CD8-positive, alpha-beta memory T cell (primary cell): ENCODE results near the gene EPHB3. TPM values are rescaled to one million over a fixed set of nuclear protein-coding genes. Genes with fewer than 3 reads are reported as not detected.
A peak's percentile ranks its signal among the peaks of the same experiment; 100 is the strongest.

Source experiments
- CTCF ChIA-PET: fragments of 350-600 bp; sonication (Branson Sonifier 250); formaldehyde crosslinking; loops from one replicate; lab custom pipeline; 2021; ENCODE audit warnings: antibody characterized with exemption; lab: Charles Lee
- POLR2A ChIA-PET: fragments of 350-600 bp; sonication (Branson Sonifier 250); formaldehyde crosslinking; loops from one replicate; lab custom pipeline; 2021; ENCODE audit warnings: antibody characterized with exemption; lab: Charles Lee
- DNase-seq, 5 donors: peaks; one replicate each; pipeline versions ENCODE4 v3.0.0 to v3.0.0-alpha.2; 2020 to 2022; ENCODE audit warnings: mixed read lengths in 1 of 5
- H3K27ac ChIP-seq: one replicate; pipeline ENCODE4 v1.7.0; 2013; ENCODE audit warnings: low read depth, mild to moderate bottlenecking, low read length, moderate library complexity
- H3K27me3 ChIP-seq: 2 replicates; pipeline ENCODE4 v1.7.0; 2013; ENCODE audit warnings: low read length, mild to moderate bottlenecking; ENCODE audit not compliant: insufficient read depth, poor library complexity, severe bottlenecking
- H3K36me3 ChIP-seq: 2 replicates; pipeline ENCODE4 v1.7.0; 2013; ENCODE audit warnings: mild to moderate bottlenecking, low read length, moderate library complexity; ENCODE audit not compliant: insufficient read depth
- H3K4me1 ChIP-seq: 2 replicates; pipeline ENCODE4 v1.7.0; 2013; ENCODE audit warnings: mild to moderate bottlenecking, low read length, moderate library complexity; ENCODE audit not compliant: insufficient read depth
- H3K4me3 ChIP-seq: 2 replicates; pipeline ENCODE4 v1.7.0; 2013; ENCODE audit warnings: mild to moderate bottlenecking, low read length
- H3K9me3 ChIP-seq: 2 replicates; pipeline ENCODE4 v1.7.0; 2013; ENCODE audit warnings: mild to moderate bottlenecking, low read length
- H3K27ac Mint-ChIP-seq, 8 donors: one replicate each; pipeline ENCODE4 v1.8.0; 2020 to 2021; ENCODE audit warnings: mixed read lengths in 8 of 8, mild to moderate bottlenecking in 6 of 8, inconsistent platforms in 3 of 8, moderate library complexity in 3 of 8
- H3K27me3 Mint-ChIP-seq, 2 donors: one replicate each; pipeline ENCODE4 v1.8.0; 2020 to 2021; ENCODE audit warnings: mixed read lengths in 2 of 2, mild to moderate bottlenecking in 1 of 2, moderate library complexity in 1 of 2
- H3K36me3 Mint-ChIP-seq, 3 donors: one replicate each; pipeline ENCODE4 v1.8.0; 2020 to 2021; ENCODE audit warnings: mixed read lengths in 3 of 3, inconsistent platforms in 1 of 3, mild to moderate bottlenecking in 1 of 3
- H3K4me1 Mint-ChIP-seq, 3 donors: one replicate each; pipeline ENCODE4 v1.8.0; 2020 to 2021; ENCODE audit warnings: mixed read lengths in 3 of 3, inconsistent platforms in 1 of 3, mild to moderate bottlenecking in 1 of 3
- H3K4me3 Mint-ChIP-seq, 7 donors: one replicate each; pipeline ENCODE4 v1.8.0; 2020 to 2021; ENCODE audit warnings: mixed read lengths in 7 of 7, mild to moderate bottlenecking in 6 of 7, moderate library complexity in 4 of 7, inconsistent platforms in 2 of 7
- H3K9me3 Mint-ChIP-seq, 5 donors: one replicate each; pipeline ENCODE4 v1.8.0; 2020 to 2022; ENCODE audit warnings: mixed read lengths in 5 of 5, mild to moderate bottlenecking in 3 of 5, moderate library complexity in 2 of 5, inconsistent platforms in 1 of 5
- polyA plus RNA-seq: library from polyadenylated mRNA; unstranded; fragments of 300-500 nt; fragmentation: Illumina TruSeq; gene quantifications from one replicate; pipeline ENCODE4 v1.2.3, GENCODE V29; 2021
- total RNA-seq, 2 experiments: library from RNA; stranded (reverse); gene quantifications; one replicate each; pipeline ENCODE4 v1.2.3, GENCODE V29; 2021

Gene EPHB3
- total and polyA plus RNA-seq, 3 experiments from 2014 or later = 0.04 to 0.31 TPM; not detected in 1

DNA sequence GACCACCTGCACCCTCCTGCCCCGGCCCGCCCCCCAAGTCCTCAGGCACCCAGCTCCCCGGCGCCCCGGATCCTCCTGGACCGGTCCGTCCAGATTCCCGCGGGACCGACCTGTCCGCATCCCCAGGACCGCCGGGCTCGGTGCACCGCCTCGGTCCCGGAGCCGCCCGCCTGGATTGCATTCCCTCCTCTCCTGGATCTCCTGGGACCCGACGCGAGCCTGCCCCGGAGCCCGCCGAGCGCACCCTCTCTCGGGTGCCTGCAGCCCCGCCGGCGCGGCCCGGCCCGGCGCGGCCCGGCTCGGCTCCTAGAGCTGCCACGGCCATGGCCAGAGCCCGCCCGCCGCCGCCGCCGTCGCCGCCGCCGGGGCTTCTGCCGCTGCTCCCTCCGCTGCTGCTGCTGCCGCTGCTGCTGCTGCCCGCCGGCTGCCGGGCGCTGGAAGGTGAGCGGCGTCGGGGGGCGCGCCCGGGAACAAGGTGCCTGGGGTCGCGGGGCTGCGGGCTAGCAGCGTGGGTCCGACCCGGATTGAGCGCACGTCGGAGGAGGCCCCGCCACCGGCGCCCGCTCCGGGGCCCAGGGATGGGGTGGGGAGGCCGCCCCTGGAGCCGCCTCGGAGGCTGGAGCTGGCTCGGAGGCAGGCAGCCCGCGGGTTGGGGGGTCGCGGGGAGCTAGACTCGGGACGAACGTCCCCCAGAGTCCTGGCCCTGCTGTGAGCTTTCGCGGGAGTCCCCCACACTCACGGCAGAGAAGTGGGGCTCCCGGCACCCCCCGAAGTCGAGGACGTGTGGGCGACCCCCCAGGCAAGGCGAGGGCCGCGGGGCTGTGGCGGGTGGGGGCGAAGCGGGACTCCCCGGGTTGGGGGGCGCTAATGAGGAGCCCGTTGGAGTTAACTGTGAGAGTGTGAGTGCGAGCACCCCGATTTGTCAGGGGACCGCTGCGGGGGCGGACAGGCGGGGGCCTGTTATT is 610 bp downstream of the EPHB3 start:
- peaks cover 24% of the 10 kb centered on the region for H3K27me3 ChIP-seq
- no peaks in the 10 kb centered on the region for H3K36me3 Mint-ChIP-seq
- peak in 1 of 5 donors; percentile 22 for DNase-seq
- H3K27ac Mint-ChIP-seq = no peak overlapping the region
- H3K36me3 ChIP-seq = no peaks in the 10 kb centered on the region
- no peaks in the 10 kb centered on the region for H3K9me3 ChIP-seq
- H3K4me1 ChIP-seq = peaks cover 43% of the 10 kb centered on the region
- H3K4me1 Mint-ChIP-seq = peaks cover 12 to 25% (median 21%) of the 10 kb centered on the region in 3 donors
- H3K27me3 Mint-ChIP-seq = peaks cover 44 to 70% of the 10 kb centered on the region in 2 donors
- ChIA-PET CTCF (interaction anchor here (0.6 to 3.0 kb wide), 25 partner anchors 8 to 242 kb away, joined by 3 to 32 read pairs (median 5); no protein-coding TSS in a partner anchor), POLR2A (interaction anchor here (1.1 to 1.5 kb wide), 2 partner anchors 152 to 216 kb away, joined by 3 to 4 read pairs; no protein-coding TSS in a partner anchor)
- no peak overlapping the region for H3K27ac ChIP-seq
- no peaks in the 10 kb centered on the region for H3K9me3 Mint-ChIP-seq
- peak overlapping the region in 6 of 7 donors; percentile 48 to 80 (median 74) for H3K4me3 Mint-ChIP-seq
- H3K4me3 ChIP-seq = no peak overlapping the region

DNA sequence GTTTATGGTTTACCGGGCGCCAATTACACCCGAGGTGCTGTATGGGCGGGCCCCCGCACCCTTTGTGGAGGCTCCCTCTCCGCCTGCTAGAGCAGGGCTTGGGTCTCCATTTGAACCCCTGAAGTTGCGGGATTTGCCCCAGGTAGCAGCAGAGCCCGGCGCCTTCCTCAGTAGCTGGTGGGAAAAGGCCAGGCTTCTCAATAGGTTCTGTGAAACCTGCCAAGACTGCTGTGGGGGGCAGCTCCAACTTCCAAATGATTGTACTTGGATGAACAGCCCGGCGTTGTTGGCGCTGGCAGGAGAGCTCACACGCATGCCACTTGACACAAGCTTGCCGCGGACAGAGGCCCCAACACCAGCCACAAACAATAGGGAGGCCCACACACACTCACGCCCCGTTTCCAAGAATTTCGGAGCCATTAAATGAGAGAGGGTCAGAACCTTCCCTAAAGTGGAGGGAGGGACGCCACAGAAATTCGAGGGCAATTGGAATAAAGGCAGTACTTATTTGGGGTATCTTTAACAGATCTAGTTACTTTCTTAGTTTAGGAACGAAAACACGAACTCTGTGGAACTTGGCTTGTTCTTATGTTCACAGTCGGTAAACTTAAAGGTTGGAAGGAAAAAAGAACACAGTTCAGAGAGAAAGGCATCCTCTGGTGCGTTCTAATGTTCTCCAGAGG is 1.4 kb downstream of the EPHB3 start:
- peaks cover 11 to 27% (median 12%) of the 10 kb centered on the region in 3 donors for H3K4me1 Mint-ChIP-seq
- Histone ChIP-seq H3K27me3 (peaks cover 30% of the 10 kb centered on the region), H3K4me3 (no peak overlapping the region), H3K4me1 (peaks cover 35% of the 10 kb centered on the region), H3K27ac (no peak overlapping the region), H3K36me3 (no peaks in the 10 kb centered on the region), H3K9me3 (no peaks in the 10 kb centered on the region)
- no peak overlapping the region for H3K27ac Mint-ChIP-seq
- no peaks in the 10 kb centered on the region for H3K36me3 Mint-ChIP-seq
- peaks cover 46 to 69% of the 10 kb centered on the region in 2 donors for H3K27me3 Mint-ChIP-seq
- CTCF ChIA-PET = interaction anchor here (1.0 to 3.0 kb wide), 2 partner anchors 155 to 162 kb away, joined by 4 to 20 read pairs; no protein-coding TSS in a partner anchor
- no peak for DNase-seq
- peak overlapping the region in 4 of 7 donors; percentile 33 to 66 (median 52) for H3K4me3 Mint-ChIP-seq
- no peaks in the 10 kb centered on the region for H3K9me3 Mint-ChIP-seq
- POLR2A ChIA-PET = no interaction called here

GRCh38 chr3:184563561-184563925 is 2.0 kb downstream of the EPHB3 start:
- CTCF ChIA-PET = interaction anchor here (3.0 kb wide), 1 partner anchor 162 kb away, joined by 20 read pairs; no protein-coding TSS in a partner anchor
- peaks cover 12 to 32% (median 13%) of the 10 kb centered on the region in 3 donors for H3K4me1 Mint-ChIP-seq
- H3K9me3 Mint-ChIP-seq = no peaks in the 10 kb centered on the region
- peak overlapping the region in 4 of 7 donors; percentile 33 to 66 (median 52) for H3K4me3 Mint-ChIP-seq
- H3K27ac Mint-ChIP-seq = peak overlapping the region in 1 of 8 donors; percentile 63
- peaks cover 41 to 69% of the 10 kb centered on the region in 2 donors for H3K27me3 Mint-ChIP-seq
- no peak overlapping the region for H3K4me3 ChIP-seq
- no peaks in the 10 kb centered on the region for H3K36me3 ChIP-seq
- no peaks in the 10 kb centered on the region for H3K9me3 ChIP-seq
- H3K27ac ChIP-seq = no peak overlapping the region
- no peak for DNase-seq
- peaks cover 30% of the 10 kb centered on the region for H3K4me1 ChIP-seq
- peaks cover 33% of the 10 kb centered on the region for H3K27me3 ChIP-seq
- POLR2A ChIA-PET = no interaction called here
- no peaks in the 10 kb centered on the region for H3K36me3 Mint-ChIP-seq

GRCh38 chr3:184563941-184564684 is 2.5 kb downstream of the EPHB3 start:
- Histone ChIP-seq H3K27ac (no peak overlapping the region), H3K4me1 (peaks cover 24% of the 10 kb centered on the region), H3K9me3 (no peaks in the 10 kb centered on the region), H3K27me3 (peaks cover 31% of the 10 kb centered on the region), H3K36me3 (no peaks in the 10 kb centered on the region), H3K4me3 (no peak overlapping the region)
- Mint-ChIP-seq H3K27me3 (peaks cover 41 to 66% of the 10 kb centered on the region in 2 donors), H3K4me3 (peak overlapping the region in 1 of 7 donors; percentile 56), H3K4me1 (peaks cover 12 to 33% (median 13%) of the 10 kb centered on the region in 3 donors), H3K36me3 (no peaks in the 10 kb centered on the region), H3K27ac (no peak overlapping the region), H3K9me3 (no peaks in the 10 kb centered on the region)
- ChIA-PET CTCF (no interaction called here), POLR2A (no interaction called here)
- DNase-seq = no peak

- Mint-ChIP-seq H3K4me1 (peaks cover 12 to 38% (median 13%) of the 10 kb centered on the region in 3 donors), H3K4me3 (no peak overlapping the region), H3K27me3 (peaks cover 40 to 64% of the 10 kb centered on the region in 2 donors), H3K9me3 (no peaks in the 10 kb centered on the region), H3K36me3 (no peaks in the 10 kb centered on the region), H3K27ac (no peak overlapping the region)
- POLR2A ChIA-PET = no interaction called here
- H3K27me3 ChIP-seq = peaks cover 29% of the 10 kb centered on the region
- H3K4me1 ChIP-seq = peaks cover 17% of the 10 kb centered on the region
- H3K27ac ChIP-seq = no peak overlapping the region
- no peaks in the 10 kb centered on the region for H3K9me3 ChIP-seq
- CTCF ChIA-PET = interaction anchor here (1.2 kb wide), 1 partner anchor 240 kb away, joined by 3 read pairs; no protein-coding TSS in a partner anchor
- no peaks in the 10 kb centered on the region for H3K36me3 ChIP-seq
- H3K4me3 ChIP-seq = no peak overlapping the region
- DNase-seq = no peak
Observed at GRCh38 chr3:184564685-184565385, 3.2 kb downstream of the EPHB3 start.

GRCh38 chr3:184565421-184566211 is 4.0 kb downstream of the EPHB3 start:
- CTCF ChIA-PET = interaction anchor here (1.2 kb wide), 1 partner anchor 239 kb away, joined by 3 read pairs; no protein-coding TSS in a partner anchor
- DNase-seq = no peak
- Mint-ChIP-seq H3K36me3 (no peaks in the 10 kb centered on the region), H3K9me3 (no peaks in the 10 kb centered on the region), H3K27ac (no peak overlapping the region), H3K27me3 (peaks cover 38 to 64% of the 10 kb centered on the region in 2 donors), H3K4me3 (no peak overlapping the region), H3K4me1 (peaks cover 7 to 34% (median 9%) of the 10 kb centered on the region in 3 donors)
- no peak overlapping the region for H3K4me3 ChIP-seq
- H3K4me1 ChIP-seq = peaks cover 11% of the 10 kb centered on the region
- peaks cover 26% of the 10 kb centered on the region for H3K27me3 ChIP-seq
- H3K9me3 ChIP-seq = no peaks in the 10 kb centered on the region
- H3K36me3 ChIP-seq = no peaks in the 10 kb centered on the region
- POLR2A ChIA-PET = no interaction called here
- H3K27ac ChIP-seq = no peak overlapping the region
